GM20000 (cell line): ENCODE data around the gene ACOX3.

Source experiments
- DNase-seq: peaks from one replicate; pipeline ENCODE4 v3.0.0; 2012; ENCODE audit warnings: low spot score
- CTCF ChIP-seq: IDR thresholded peaks from 2 replicates; pipeline ENCODE4 v1.5.1; 2012; ENCODE audit warnings: mild to moderate bottlenecking, control low read depth; ENCODE audit errors: extremely low read depth, missing control alignments

The ACOX3 gene

GRCh38 chr4:8336412-8337075 is 104.0 kb downstream of the ACOX3 start:
- DNase-seq: no peak
- TF ChIP-seq CTCF: no peak

- TF ChIP-seq CTCF: no peak
These were observed 104.7 kb downstream of the ACOX3 start for GRCh38 chr4:8335848-8336247.

GRCh38 chr4:8334786-8335460 is 105.6 kb downstream of the ACOX3 start:
- TF ChIP-seq CTCF: no peak

More at GRCh38 chr4:8335848-8336247, 104.7 kb downstream of the ACOX3 start:
- no peak for DNase-seq

GRCh38 chr4:8333726-8334460 is 106.6 kb downstream of the ACOX3 start:
- TF ChIP-seq CTCF: no peak
- no peak for DNase-seq

More at GRCh38 chr4:8334786-8335460, 105.6 kb downstream of the ACOX3 start:
- DNase-seq: no peak

- TF ChIP-seq CTCF: no peak
- DNase-seq: no peak
These were observed 107.6 kb downstream of the ACOX3 start for GRCh38 chr4:8332891-8333331.

GRCh38 chr4:8332038-8332857 is 108.3 kb downstream of the ACOX3 start:
- DNase-seq: no peak
- TF ChIP-seq CTCF: no peak
